ENCODE data around the gene CKAP2L.
A peak's percentile ranks its signal among the peaks of the same experiment; 100 is the strongest.

CKAP2L gene

DNA sequence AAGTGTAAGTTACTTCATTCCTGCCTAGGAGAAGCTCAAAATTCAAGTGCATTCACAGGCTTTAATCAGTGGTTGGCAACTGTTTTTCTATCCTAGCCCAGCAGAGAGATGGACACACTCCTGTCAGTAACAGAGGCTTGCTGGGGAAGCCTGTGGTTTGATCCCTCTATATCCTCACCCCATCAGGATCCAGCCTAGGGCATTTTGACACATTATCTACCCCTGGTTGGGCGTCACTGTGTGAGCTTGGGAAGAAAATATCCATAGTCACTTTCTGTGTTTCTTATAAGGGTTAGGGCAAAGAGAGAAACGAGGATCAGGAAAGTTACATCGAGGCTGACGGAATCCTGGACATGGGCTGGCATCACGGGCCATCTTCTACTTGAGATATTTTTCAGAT, 33.6 kb downstream of the CKAP2L start:
- no peak for TF ChIP-seq ZFX (IDR thresholded peaks at IDR 0.05; ENCODE audit: borderline replicate concordance)
- H3K27ac ChIP-seq: no peak overlapping the region

DNA sequence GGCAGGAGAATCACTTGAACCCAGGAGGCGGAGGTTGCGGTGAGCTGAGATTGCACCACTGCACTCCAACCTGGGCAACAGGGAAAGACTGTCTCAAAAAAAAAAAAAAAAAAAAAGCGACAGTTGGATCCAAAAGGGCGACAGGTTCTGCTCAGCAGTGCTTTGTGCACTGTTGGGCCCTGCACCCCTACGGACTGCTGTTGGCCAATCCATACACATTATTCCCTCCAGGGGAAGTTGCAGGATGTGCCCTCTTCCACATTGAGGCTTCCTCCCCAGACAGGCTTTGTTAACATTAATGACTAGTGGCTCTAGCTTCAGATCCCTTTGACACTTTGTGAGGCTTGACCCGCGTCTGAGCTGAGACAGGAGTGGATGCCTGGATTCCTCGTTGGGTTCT, 34.2 kb downstream of the CKAP2L start:
- H3K27ac ChIP-seq: no peak overlapping the region
- no peak for TF ChIP-seq ZFX (IDR thresholded peaks at IDR 0.05; ENCODE audit: borderline replicate concordance)
- TF ChIP-seq, protein P1, sequence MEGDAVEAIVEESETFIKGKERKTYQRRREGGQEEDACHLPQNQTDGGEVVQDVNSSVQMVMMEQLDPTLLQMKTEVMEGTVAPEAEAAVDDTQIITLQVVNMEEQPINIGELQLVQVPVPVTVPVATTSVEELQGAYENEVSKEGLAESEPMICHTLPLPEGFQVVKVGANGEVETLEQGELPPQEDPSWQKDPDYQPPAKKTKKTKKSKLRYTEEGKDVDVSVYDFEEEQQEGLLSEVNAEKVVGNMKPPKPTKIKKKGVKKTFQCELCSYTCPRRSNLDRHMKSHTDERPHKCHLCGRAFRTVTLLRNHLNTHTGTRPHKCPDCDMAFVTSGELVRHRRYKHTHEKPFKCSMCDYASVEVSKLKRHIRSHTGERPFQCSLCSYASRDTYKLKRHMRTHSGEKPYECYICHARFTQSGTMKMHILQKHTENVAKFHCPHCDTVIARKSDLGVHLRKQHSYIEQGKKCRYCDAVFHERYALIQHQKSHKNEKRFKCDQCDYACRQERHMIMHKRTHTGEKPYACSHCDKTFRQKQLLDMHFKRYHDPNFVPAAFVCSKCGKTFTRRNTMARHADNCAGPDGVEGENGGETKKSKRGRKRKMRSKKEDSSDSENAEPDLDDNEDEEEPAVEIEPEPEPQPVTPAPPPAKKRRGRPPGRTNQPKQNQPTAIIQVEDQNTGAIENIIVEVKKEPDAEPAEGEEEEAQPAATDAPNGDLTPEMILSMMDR (IDR thresholded peaks at IDR 0.05): no peak

DNA sequence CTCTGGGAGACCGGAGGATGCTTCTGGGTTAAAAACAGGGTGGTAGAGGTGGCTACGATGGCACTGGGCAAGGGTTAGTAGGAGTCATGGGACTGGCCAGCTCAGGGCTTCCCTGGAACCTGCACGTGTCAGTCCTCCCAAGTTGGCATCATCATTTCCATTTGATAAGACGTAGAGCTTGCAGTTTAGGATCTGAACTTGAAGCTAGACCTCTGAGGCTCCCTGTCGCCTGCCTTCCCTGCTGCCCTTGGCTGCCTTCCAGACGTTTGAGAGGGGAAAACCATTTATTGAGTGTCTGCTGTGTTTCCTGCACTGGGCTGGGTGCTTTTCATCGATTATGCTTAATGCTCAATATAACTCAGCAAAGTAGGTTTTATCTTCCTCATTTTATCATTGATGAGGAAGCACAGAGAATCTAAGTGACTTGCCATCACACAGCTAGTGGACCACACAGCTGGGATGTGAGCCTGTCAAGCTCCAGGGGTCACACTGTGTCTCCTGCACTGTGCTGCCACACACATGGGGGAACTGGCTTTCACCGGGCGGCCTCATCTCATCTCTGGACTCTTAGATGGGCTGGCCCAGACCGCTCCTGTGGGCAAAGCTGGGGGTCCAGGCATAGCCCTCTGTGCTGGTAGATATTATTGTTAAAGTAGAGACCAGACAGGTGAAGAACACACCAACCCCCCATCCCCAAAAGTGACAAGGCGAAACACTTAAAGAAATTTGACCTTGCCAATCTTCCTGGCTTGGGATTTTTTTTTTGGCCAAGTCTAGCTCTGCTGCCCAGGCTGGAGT, 35.8 kb downstream of the CKAP2L start:
- no peak for TF ChIP-seq ZFX (IDR thresholded peaks at IDR 0.05; ENCODE audit: borderline replicate concordance)
- TF ChIP-seq, protein P1 (IDR thresholded peaks at IDR 0.05): no peak
- no peak overlapping the region for H3K27ac ChIP-seq

DNA sequence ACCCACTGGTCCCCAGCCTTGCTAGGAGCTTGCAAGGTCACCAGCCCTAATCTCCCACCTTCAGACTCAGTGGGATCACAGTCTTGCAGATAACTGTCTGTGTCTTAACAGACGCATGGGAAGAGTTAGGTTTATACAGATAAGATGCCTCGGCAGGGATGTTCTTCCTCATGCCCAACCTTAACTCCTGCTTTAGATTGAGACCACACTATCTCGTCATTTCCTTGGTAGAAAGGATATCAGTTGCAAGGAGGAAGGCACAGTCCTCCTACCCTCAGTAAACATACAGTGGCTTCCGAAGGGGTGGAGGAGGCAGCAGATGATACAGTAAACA, 36.4 kb downstream of the CKAP2L start:
- H3K27ac ChIP-seq: no peak overlapping the region
- TF ChIP-seq ZFX (IDR thresholded peaks at IDR 0.05; ENCODE audit: borderline replicate concordance): no peak
- TF ChIP-seq, protein P1 (IDR thresholded peaks at IDR 0.05): no peak

DNA sequence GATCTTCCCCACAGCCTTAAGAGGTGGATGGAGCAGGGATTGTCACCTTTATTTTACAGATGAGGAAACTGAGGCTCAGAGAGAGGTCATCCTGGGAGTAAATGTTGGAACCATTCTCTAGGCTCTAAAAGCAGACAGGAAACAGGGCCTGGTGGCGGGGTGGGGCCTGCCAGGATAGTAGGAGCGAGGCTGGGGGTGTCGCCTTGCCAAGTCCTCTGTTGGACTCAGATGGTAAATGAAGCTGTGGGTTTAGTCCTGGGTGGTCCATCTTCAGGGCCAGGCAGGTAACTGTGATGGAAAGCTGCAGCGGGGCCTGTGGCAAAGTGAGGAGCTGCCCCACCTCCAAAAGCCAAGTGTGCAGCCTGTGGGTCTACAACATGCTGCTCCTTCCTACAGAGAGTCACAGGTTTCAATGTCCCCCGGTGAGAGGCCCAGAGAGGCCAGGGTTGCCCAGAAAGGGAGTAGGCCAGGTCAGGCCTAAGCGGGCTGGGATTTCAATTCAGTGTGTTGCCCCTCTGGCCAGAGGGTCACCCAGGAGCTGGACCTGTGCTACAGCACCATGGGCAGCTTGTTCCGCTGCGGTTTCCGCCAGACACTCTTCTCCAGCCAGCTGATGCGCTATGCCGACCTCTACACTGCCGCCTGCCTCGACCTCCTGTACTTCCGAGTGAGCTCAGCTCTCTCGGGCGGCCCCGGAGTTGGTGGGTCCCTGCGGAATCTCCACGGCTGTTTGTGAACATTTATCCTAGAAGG, 37.0 kb downstream of the CKAP2L start:
- TF ChIP-seq, protein P1 (IDR thresholded peaks at IDR 0.05): no peak
- TF ChIP-seq ZFX (IDR thresholded peaks at IDR 0.05; ENCODE audit: borderline replicate concordance): no peak
- no peak overlapping the region for H3K27ac ChIP-seq

DNA sequence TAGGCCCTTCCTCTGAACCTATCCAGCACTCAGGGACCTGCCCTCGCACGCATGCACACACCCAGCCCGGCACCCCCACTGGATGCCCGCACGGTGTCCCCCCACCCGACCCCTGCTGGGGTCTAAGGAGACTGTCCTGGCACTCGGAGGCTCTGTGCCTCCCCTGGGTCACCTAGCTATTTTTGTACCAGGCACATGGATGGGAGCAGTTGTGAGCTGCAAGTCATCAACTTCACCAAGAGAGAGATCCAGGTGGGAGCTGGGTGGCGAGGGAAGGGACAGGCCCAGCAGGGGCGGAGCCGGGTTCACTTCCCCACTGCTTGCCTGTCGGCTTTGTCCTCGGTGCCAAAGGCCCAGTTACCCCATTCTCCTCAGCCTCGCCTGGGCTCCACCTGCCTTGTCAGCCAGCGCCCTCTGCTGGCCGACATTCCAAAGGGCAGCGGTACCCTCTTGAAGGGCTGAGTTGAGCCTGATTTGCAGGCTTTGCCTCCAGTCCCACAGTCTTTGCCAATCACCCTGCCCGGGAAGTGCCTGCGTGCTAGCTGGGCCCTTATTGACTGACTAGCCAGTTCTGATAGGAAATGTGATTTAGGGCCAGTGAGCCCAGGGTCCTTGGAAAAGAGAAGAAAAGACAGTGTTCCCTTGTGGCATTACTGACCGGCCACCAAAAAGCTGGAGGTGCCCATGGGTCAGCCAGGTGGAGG, 37.8 kb downstream of the CKAP2L start:
- TF ChIP-seq ZFX (IDR thresholded peaks at IDR 0.05; ENCODE audit: borderline replicate concordance): no peak
- TF ChIP-seq, protein P1 (IDR thresholded peaks at IDR 0.05): peak; percentile 97
- no peak overlapping the region for H3K27ac ChIP-seq

DNA sequence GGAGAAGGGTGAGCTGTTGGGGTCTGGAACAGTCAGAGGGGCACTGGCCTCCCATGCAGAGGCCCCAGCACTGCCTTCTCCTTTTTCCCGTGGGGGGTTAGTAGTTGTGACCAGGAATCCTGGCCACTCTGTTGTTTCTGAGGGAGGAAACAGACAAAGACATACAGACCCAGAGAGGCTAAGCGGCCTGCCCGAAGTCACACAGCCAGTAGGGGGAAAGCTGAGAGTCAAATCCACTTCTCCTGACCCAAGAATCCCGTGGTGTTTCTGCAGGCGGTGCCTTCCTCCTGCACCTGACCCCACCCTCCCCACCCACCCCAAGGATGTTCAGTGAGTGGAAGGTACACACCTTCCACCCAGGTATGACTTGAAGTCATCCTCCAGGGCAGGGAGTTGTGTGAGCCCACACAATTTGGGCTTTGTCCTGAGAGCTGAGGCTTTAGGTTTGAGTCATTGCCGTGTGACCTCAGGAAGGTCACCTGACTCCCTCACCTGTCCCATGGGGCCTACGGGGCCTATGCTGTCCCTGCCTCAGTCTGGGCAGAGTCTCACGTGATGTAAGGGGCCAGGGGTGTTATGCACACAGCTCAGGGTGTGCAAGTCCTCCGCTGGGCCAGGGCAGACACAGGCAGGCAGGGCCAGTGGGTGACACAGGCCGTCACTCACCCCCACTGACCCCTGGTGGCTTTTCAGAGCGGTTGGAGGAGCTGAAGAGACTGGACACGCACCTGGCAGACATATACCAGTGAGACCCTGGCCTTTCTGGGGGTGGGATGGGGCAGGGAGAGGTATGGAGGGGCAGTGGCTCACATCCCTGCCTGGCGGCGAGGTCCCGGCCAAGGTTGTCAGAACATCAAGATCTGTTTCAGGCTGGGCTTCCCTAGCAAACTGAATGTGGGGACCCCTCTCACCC, 38.6 kb downstream of the CKAP2L start:
- no peak overlapping the region for H3K27ac ChIP-seq
- no peak for TF ChIP-seq ZFX (IDR thresholded peaks at IDR 0.05; ENCODE audit: borderline replicate concordance)
- TF ChIP-seq, protein P1 (IDR thresholded peaks at IDR 0.05): no peak

Measured in 22Rv1 (cell line).